ENCODE data around the gene ALDH8A1. TPM values are rescaled to one million over a fixed set of nuclear protein-coding genes. Genes with fewer than 3 reads are reported as not detected.

Gene ALDH8A1
- total and polyA plus RNA-seq, 2 experiments from 2014 or later, result 8.0 to 9.9 TPM

DNA sequence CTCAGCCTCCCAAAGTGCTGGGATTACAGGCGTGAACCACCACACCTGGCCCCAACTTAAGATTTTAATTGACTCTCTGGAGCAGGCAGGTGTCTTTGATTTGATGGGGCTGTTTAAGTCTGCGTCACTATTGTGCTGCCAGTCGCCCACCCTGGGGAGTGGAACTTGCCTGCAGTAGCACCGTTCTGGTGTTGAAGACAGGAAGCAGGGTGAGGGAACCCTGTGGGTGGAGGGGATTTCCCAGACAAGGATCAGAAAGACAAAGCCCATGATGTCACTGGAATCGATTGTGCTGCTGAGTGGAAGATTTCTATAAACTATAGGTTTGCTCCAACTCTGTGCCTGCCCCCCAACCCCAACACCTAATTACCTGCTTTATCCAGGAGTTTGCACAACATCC is 11.0 kb downstream of the ALDH8A1 start:
- no peaks in the 10 kb centered on the region for H3K9me2 ChIP-seq (replicated peaks; ENCODE audit: insufficient read depth)
- H3K4me2 ChIP-seq, result no peak overlapping the region
- H2AFZ ChIP-seq, result no peak overlapping the region
- no peaks in the 10 kb centered on the region for H3K27me3 ChIP-seq
- no peaks in the 10 kb centered on the region for H4K20me1 ChIP-seq (ENCODE audit: insufficient read depth, poor library complexity, severe bottlenecking)
- H3K4me3 ChIP-seq, result no peak overlapping the region
- no peak for TF ChIP-seq EZH2phosphoT487 (IDR thresholded peaks at IDR 0.05; ENCODE audit: low read depth, severe bottlenecking, unreplicated experiment)
- TF ChIP-seq EZH2 (IDR thresholded peaks at IDR 0.05; ENCODE audit: borderline replicate concordance), result no peak
- TF ChIP-seq, protein P1, sequence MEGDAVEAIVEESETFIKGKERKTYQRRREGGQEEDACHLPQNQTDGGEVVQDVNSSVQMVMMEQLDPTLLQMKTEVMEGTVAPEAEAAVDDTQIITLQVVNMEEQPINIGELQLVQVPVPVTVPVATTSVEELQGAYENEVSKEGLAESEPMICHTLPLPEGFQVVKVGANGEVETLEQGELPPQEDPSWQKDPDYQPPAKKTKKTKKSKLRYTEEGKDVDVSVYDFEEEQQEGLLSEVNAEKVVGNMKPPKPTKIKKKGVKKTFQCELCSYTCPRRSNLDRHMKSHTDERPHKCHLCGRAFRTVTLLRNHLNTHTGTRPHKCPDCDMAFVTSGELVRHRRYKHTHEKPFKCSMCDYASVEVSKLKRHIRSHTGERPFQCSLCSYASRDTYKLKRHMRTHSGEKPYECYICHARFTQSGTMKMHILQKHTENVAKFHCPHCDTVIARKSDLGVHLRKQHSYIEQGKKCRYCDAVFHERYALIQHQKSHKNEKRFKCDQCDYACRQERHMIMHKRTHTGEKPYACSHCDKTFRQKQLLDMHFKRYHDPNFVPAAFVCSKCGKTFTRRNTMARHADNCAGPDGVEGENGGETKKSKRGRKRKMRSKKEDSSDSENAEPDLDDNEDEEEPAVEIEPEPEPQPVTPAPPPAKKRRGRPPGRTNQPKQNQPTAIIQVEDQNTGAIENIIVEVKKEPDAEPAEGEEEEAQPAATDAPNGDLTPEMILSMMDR (IDR thresholded peaks at IDR 0.05; ENCODE audit: poor library complexity), result no peak
- no peaks in the 10 kb centered on the region for H3K36me3 ChIP-seq (replicated peaks; ENCODE audit: insufficient read depth, low read depth)
- WGBS (ENCODE audit: low lambda C conversion rate, missing lambda C conversion rate), result 79% methylated on average over 5 of the region's 5 CpGs
- no peak for DNase-seq (ENCODE audit: low spot score)
- H3K27ac ChIP-seq, result no peak overlapping the region
- H3K9me3 ChIP-seq (ENCODE audit: low read depth), result no peaks in the 10 kb centered on the region
- H3K4me1 ChIP-seq (ENCODE audit: insufficient read depth), result peaks cover 6% of the 10 kb centered on the region
- H3K79me2 ChIP-seq, result no peaks in the 10 kb centered on the region

DNA sequence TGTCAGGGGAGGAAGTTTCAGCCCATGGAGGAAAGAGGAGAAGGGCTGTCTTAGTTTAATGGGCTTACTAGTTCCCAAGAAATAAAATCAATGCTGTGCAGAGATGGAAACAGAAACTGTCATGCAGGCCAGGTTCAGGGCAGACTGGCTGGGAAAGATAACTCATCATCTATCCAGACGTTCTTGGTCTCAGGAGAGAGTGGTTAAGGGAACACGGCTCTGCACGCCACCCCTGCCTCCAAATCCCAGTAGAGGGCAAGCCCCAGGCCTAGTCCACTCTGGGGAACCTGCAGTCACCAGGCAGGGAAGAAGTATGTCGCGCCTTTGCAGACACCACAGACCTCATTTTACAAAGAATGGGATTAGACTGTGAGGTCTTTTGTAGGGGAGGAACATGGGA is 12.5 kb downstream of the ALDH8A1 start:
- Histone ChIP-seq H3K27ac (no peak overlapping the region), H3K27me3 (no peaks in the 10 kb centered on the region), H2AFZ (no peak overlapping the region), H3K4me2 (no peak overlapping the region), H3K36me3 (replicated peaks; ENCODE audit: insufficient read depth, low read depth) (no peaks in the 10 kb centered on the region), H4K20me1 (ENCODE audit: insufficient read depth, poor library complexity, severe bottlenecking) (no peaks in the 10 kb centered on the region), H3K4me1 (ENCODE audit: insufficient read depth) (peaks cover 6% of the 10 kb centered on the region), H3K4me3 (no peak overlapping the region), H3K79me2 (no peaks in the 10 kb centered on the region), H3K9me2 (replicated peaks; ENCODE audit: insufficient read depth) (no peaks in the 10 kb centered on the region), H3K9me3 (ENCODE audit: low read depth) (no peaks in the 10 kb centered on the region)
- TF ChIP-seq EZH2 (IDR thresholded peaks at IDR 0.05; ENCODE audit: borderline replicate concordance) (no peak), EZH2phosphoT487 (IDR thresholded peaks at IDR 0.05; ENCODE audit: low read depth, severe bottlenecking, unreplicated experiment) (no peak)
- TF ChIP-seq, protein P1 (IDR thresholded peaks at IDR 0.05; ENCODE audit: poor library complexity), result no peak
- DNase-seq (ENCODE audit: low spot score), result no peak
- WGBS (ENCODE audit: low lambda C conversion rate, missing lambda C conversion rate), result 87% methylated on average over 5 of the region's 5 CpGs

DNA sequence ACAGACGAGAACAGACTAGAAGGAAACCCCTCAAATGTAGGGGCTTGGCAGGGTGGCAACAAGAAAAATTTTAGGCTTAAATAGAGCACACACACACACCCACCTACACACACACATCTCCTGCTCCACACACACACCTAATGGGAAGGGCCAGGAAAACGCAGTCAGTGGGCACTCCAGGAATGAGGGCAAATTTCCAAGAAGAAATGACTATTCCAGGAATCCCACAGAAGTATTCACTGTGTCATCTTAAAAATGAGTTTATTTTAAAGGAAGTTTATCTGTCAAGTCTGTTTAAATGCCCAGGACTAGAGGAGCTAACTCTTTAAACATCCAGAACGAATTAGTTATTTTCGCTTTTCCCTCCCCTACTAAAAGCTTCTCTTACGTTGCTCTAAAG is 13.0 kb downstream of the ALDH8A1 start:
- Histone ChIP-seq H4K20me1 (ENCODE audit: insufficient read depth, poor library complexity, severe bottlenecking) (no peaks in the 10 kb centered on the region), H3K4me1 (ENCODE audit: insufficient read depth) (peaks cover 6% of the 10 kb centered on the region), H3K9me2 (replicated peaks; ENCODE audit: insufficient read depth) (no peaks in the 10 kb centered on the region), H3K9me3 (ENCODE audit: low read depth) (no peaks in the 10 kb centered on the region), H3K36me3 (replicated peaks; ENCODE audit: insufficient read depth, low read depth) (no peaks in the 10 kb centered on the region), H3K27me3 (no peaks in the 10 kb centered on the region), H3K4me2 (no peak overlapping the region), H3K79me2 (no peaks in the 10 kb centered on the region), H3K27ac (no peak overlapping the region), H2AFZ (no peak overlapping the region), H3K4me3 (no peak overlapping the region)
- no peak for TF ChIP-seq EZH2phosphoT487 (IDR thresholded peaks at IDR 0.05; ENCODE audit: low read depth, severe bottlenecking, unreplicated experiment)
- TF ChIP-seq EZH2 (IDR thresholded peaks at IDR 0.05; ENCODE audit: borderline replicate concordance), result no peak
- TF ChIP-seq, protein P1 (IDR thresholded peaks at IDR 0.05; ENCODE audit: poor library complexity), result no peak
- no peak for DNase-seq (ENCODE audit: low spot score)
- 66% methylated on average over 5 of the region's 5 CpGs for WGBS (ENCODE audit: low lambda C conversion rate, missing lambda C conversion rate)

DNA sequence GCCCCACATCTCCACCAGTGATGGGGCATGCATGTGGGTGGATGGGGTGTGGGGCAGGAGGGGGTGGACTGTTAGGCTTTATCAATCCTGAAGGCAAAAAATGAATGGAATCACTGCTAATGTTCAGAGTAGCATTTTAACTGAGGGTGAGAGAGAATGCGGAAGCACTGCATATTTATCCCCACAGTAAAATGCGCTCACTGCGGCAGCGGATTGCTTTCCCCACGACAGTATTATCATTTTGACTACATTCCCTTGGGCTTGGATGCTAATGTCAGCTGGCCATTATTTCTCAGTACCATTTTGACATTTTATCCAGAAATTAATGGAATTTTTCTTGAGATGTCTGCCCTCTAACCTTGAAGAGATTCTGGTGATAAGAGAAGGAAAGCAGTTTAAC is 13.4 kb downstream of the ALDH8A1 start:
- 89% methylated on average over 5 of the region's 5 CpGs for WGBS (ENCODE audit: low lambda C conversion rate, missing lambda C conversion rate)
- no peak overlapping the region for H3K4me2 ChIP-seq

More for the DNA sequence above, 13.4 kb downstream of the ALDH8A1 start:
- DNase-seq (ENCODE audit: low spot score), result no peak
- Histone ChIP-seq H4K20me1 (ENCODE audit: insufficient read depth, poor library complexity, severe bottlenecking) (no peaks in the 10 kb centered on the region), H3K27me3 (no peaks in the 10 kb centered on the region), H3K9me3 (ENCODE audit: low read depth) (no peaks in the 10 kb centered on the region), H3K36me3 (replicated peaks; ENCODE audit: insufficient read depth, low read depth) (no peaks in the 10 kb centered on the region), H3K9me2 (replicated peaks; ENCODE audit: insufficient read depth) (no peaks in the 10 kb centered on the region), H3K27ac (no peak overlapping the region), H2AFZ (no peak overlapping the region), H3K4me1 (ENCODE audit: insufficient read depth) (peaks cover 6% of the 10 kb centered on the region), H3K79me2 (no peaks in the 10 kb centered on the region), H3K4me3 (no peak overlapping the region)
- TF ChIP-seq EZH2 (IDR thresholded peaks at IDR 0.05; ENCODE audit: borderline replicate concordance), result no peak
- TF ChIP-seq, protein P1 (IDR thresholded peaks at IDR 0.05; ENCODE audit: poor library complexity), result no peak
- TF ChIP-seq EZH2phosphoT487 (IDR thresholded peaks at IDR 0.05; ENCODE audit: low read depth, severe bottlenecking, unreplicated experiment), result no peak

All from hepatocyte (in vitro differentiated cells).